Measurements from ENCODE around the gene PRR32.
"Not testable (repeated sequence)": the region's sequence is repeated elsewhere in the genome, so short reads cannot be mapped to it uniquely, and the experiment has no call there.

PRR32 gene, protein sequence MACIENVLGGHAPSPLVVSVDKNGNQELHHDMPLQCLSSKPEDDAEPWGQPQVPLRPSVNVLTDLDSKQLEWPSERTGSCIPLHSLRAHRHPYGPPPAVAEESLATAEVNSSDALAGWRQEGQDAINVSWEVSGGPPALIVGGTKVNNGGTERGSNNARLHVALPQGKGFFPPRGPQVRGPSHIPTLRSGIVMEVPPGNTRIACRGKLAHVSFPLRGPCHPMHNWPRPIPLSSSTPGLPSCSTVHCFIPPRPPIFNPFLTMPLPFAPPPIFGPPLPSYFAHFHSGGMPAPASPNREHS

DNA sequence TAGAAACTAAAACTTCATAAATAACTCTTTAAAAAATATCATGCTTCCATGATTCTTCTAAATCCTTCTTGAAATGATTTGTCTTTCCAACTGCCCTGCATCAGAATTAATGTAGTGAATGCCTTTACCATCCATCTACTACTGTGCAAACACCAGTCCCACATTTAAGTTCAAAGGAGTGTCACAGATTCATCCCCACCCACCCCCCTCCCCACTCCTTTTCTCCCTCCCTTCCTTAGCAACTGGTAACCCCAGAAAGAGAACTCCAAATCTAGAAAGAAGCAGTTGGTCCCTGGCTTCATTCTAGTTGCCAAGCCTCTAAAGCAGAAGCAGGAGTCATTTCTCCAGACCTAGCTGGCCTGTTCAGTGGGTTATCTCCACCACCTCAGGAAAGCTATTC lies at the start of gene PRR32:
Gene PRR32 (plus strand): TSS at position 301 of the 400 bp plus-strand sequence. CDS start 115 bp downstream, outside the sequence.
- no peak for DNase-seq (ENCODE audit: low read depth in 2 of 2)

DNA sequence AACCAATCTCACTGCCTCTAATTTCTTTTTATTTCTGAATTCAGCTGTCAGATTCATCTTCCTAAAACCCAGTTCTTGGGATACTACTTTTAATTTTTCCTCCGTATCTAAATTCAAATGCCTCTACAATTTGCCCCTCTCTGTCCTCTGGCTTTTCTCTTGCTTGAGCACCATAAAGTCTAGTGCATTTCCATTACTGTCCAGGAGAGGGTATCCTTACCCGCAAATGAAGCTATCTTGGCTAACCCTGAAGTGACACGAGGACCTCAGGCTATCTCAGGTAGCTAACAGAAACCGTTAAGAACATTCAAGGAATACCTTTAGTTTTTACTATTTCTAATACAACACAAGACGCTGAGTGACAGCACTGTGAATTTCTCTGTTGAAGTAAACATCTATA lies 49.4 kb upstream of the PRR32 start:
- no peak for DNase-seq (ENCODE audit: low read depth in 2 of 2)

- DNase-seq (ENCODE audit: low read depth in 2 of 2) = no peak
Observed at GRCh38 chrX:126785539-126785938, 34.0 kb upstream of the PRR32 start.

- DNase-seq (ENCODE audit: low read depth in 2 of 2) = no peak
Observed at GRCh38 chrX:126799059-126799458, 20.5 kb upstream of the PRR32 start.

DNA sequence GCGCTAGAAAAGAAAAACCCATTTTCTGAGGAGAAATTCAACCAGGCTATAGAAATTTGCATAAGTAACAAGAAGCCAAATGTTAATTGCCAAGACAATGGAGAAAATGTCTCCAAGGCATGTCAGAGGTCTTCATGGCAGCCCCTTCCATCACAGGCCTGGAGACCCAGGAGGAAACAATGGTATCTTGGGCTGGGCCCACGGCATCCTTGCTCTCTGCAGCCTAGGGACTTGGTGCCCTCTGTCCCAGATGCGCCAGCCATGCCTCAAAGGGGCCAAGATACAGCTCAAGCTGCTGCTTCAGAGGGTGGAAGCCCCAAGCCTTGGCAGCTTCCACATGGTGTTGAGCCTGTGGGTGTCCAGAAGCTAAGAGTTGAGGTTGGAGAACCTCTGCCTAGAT lies 12.7 kb upstream of the PRR32 start:
- DNase-seq (ENCODE audit: low read depth in 2 of 2) = not testable (repeated sequence)

DNA sequence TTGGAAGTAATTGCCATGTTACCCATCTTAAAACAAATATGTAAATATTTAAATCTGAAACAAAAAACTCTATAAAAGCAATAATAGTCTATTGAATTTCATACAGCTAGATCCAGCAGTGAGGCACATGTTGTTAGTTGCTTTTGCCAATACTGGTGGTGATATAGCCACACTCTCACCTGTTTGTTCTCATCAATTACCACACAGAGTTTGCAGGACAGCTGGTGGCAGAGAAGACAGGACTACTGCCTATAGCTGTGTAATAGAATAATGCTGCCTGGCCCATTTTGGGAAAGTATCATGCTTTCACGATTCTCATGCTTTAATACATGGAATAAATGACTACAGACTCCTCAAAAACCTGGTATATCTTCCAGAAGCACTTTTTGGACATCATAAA lies 3.7 kb upstream of the PRR32 start:
- no peak for DNase-seq (ENCODE audit: low read depth in 2 of 2)

DNA sequence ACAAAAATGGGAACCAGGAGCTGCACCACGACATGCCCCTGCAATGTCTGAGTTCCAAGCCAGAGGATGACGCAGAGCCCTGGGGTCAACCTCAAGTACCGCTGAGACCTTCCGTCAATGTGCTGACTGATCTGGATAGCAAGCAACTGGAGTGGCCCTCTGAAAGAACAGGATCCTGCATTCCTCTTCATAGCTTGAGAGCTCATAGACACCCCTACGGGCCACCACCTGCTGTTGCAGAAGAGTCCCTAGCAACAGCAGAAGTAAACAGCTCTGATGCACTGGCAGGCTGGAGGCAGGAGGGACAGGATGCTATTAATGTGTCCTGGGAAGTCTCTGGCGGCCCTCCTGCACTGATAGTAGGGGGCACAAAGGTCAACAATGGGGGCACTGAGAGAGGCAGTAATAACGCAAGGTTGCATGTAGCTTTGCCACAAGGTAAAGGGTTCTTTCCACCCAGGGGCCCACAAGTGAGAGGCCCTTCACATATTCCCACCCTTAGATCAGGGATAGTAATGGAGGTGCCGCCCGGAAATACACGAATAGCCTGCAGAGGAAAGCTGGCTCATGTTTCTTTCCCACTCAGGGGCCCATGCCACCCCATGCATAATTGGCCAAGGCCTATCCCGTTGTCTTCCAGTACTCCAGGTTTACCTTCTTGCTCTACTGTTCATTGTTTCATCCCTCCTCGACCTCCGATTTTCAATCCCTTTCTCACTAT lies 1.3 kb downstream of the PRR32 start:
- no peak for DNase-seq (ENCODE audit: low read depth in 2 of 2)

DNA sequence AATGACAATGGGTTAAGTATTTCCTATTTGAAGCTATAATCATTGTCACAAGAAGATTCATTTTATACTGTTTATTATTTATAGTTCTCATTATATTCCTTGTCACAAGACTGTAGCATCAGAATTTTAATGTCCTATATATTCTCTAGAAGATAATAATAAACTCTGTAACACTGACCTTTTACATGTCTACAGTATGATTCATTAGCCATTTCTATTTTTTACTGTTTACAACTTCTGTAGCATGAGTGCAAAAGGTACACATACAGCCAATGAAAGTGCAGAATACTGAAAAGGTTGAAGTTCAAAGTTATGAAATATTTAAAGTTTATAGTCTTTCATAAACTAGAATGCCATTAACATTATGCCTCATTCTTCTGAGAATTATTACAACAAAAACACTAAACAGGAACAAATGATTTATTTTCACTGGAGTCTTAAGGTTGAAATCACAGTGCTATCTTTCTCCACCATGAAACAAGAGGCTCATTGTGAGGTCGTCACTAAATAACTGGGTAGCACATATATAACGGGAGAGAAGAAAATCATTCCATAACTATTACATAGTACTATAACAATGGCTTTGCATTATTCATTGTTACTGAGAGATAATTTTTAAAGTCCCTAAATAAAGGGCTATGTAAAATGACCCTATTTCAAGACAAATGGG lies 4.9 kb downstream of the PRR32 start:
- no peak for DNase-seq (ENCODE audit: low read depth in 2 of 2)

DNA sequence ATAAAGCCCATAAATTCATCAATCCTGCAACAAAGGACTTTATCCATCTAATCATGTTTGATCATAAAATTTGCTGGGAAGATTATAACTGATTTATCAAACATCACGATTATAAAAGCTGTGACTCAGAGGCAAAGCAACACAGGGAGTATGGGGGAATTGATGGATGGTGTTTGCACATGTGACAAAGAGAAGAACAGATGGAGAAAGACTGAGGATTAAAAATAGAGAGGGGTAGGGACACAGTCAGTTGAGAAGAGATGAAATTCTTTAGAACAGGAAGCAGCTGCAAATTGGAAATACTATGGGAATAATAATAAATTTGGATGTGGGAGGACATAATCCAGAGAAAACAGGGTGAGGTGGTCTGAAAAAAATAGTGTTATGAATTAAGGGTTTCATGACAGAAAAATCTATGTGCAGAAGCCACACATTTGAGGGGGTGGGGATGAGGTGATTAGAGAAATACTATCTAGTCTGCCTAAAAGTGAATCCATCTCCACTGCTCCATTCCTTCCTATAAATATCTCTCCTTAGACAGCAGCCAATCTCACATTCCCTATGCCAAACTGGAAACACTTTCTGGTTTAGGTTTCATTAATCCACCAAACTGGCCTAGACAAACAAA lies 6.2 kb downstream of the PRR32 start:
- no peak for DNase-seq (ENCODE audit: low read depth in 2 of 2)

DNA sequence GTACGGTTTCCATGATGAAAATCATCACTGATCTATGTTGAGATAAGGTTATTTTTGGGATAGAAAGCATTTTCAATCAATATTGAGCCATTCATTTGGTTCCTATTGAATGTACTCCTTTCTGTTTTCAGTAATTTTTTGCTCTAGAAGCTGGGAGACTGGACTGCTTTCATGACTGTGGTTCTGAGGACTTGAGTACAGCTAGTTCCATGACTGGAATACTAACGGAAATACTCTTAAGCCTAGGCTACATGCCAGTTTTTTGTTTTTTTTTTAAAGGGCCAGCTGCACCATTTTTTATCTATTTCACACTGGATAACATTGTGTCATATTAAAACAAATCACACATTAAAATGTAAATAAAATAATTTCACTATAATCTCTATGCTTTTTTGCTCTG lies 16.7 kb downstream of the PRR32 start:
- no peak for DNase-seq (ENCODE audit: low read depth in 2 of 2)

GRCh38 chrX:126847143-126847542 lies 27.6 kb downstream of the PRR32 start:
- no peak for DNase-seq (ENCODE audit: low read depth in 2 of 2)

GRCh38 chrX:126855839-126856524 lies 36.5 kb downstream of the PRR32 start:
- no peak for DNase-seq (ENCODE audit: low read depth in 2 of 2)
